Measurements from ENCODE around the gene JAKMIP2.

- TF ChIP-seq POLR2A (IDR thresholded peaks at IDR 0.05) (no peak), CTCF (IDR thresholded peaks at IDR 0.05 in 8 of 11, conservative IDR thresholded peaks at IDR 0.05 in 3 of 11) (no peak), POLR2AphosphoS5 (IDR thresholded peaks at IDR 0.05) (no peak)
Measured at GRCh38 chr5:147813696-147814095, 31.2 kb upstream of the JAKMIP2 start.

Measured in spleen (tissue), 7 donors.